ENCODE results near the gene CHRNA3.

- TF ChIP-seq CTCF (IDR thresholded peaks at IDR 0.05), result no peak
- TF ChIP-seq POLR2A (IDR thresholded peaks at IDR 0.05), result no peak
These were observed 17.3 kb downstream of the CHRNA3 start for GRCh38 chr15:78603467-78603866.
